Pancreas (tissue), 10 donors: ENCODE measurements around the gene EPN2. TPM values are rescaled to one million over a fixed set of nuclear protein-coding genes. Genes with fewer than 3 reads are reported as not detected.

Source experiments
- ATAC-seq, 4 donors: fragments of 200-7000 bp; cut with Tn5 transposase; one replicate each; pipeline versions ENCODE4 v1.8.0 to v1.9.1; 2020; ENCODE audit warnings: mild to moderate bottlenecking in 4 of 4, moderate library complexity in 4 of 4
- DNase-seq, 6 donors: peaks; one replicate each; pipeline ENCODE4 v3.0.0-alpha.2; 2020
- FAIRE-seq: peaks from 2 replicates; lab custom pipeline; 2012; peaks lifted over from hg19 to GRCh38; lab: Jason Lieb, UNC
- H3K27ac ChIP-seq, 4 donors: fragments of 200-600 bp; sonication (generic); 1 replicate in 3 of 4; 2 replicates in 1 of 4; pipeline versions ENCODE4 v1.5.0 to v1.8.0; 2020
- H3K27me3 ChIP-seq, 4 donors: fragments of 200-600 bp; one replicate each; pipeline ENCODE4 v1.8.0; 2021
- H3K36me3 ChIP-seq, 3 donors: fragments of 200-600 bp; sonication (generic) in 1 of 3; one replicate each; pipeline versions ENCODE4 v1.5.0 to v1.8.0; 2020 to 2021
- H3K4me1 ChIP-seq, 3 donors: fragments of 200-600 bp; one replicate each; pipeline ENCODE4 v1.8.0; 2021
- H3K4me3 ChIP-seq, 4 donors: fragments of 200-600 bp; sonication (generic) in 2 of 4; one replicate each; pipeline versions ENCODE4 v1.5.0 to v1.8.0; 2020 to 2021
- H3K9me3 ChIP-seq, 4 donors: fragments of 200-600 bp; one replicate each; pipeline ENCODE4 v1.8.0; 2021
- CTCF ChIP-seq, 4 donors: fragments of 200-600 bp; sonication (generic) in 3 of 4; IDR thresholded peaks; one replicate each; pipeline versions ENCODE4 v1.5.0 to v1.8.0; 2021; ENCODE audit warnings: antibody characterized with exemption in 4 of 4
- WGBS, 2 donors: extraction: QIAGEN DNeasy Blood & Tissue Kit; methylation state at CpG; one replicate each; pipeline ENCODE4 v1.1.7; 2013; 5-methylcytosine and 5-hydroxymethylcytosine counted together
- intact Hi-C, 3 donors: fragments of 100-400 bp; cut with DNase I; formaldehyde crosslinking; loops; one replicate each; pipeline versions ENCODE4 v1.11.1 to v1.14.2; 2022
- polyA plus RNA-seq, 2 donors: library from polyadenylated mRNA; stranded (reverse); fragments of 200-250 nt; gene quantifications; one replicate each; pipeline ENCODE4 v1.2.3, GENCODE V29; 2013
- total RNA-seq, 6 donors: library from RNA; stranded (reverse); fragmentation: NEBNext Ultra II Directional in 4 of 6; extraction: Animal tissue kit (Norgen Biotek cat#: 25700) in 4 of 6; gene quantifications; one replicate each; pipeline versions ENCODE4 v1.2.1 to v1.2.4, GENCODE V29; 2021 to 2023
- donor health status: healthy with polysubstance abuse.
- donor health status: DM: no; HTN: no; CAD: no; lungs with moderate emphysema.
- donor health status: DM: no; HTN: no; CAD: no.
- donor health status: control.
- donor health status: control.
- donor health status: Bipolar disorder and iron deficiency.
- donor health status: DM: yes; HTN: yes; CAD: no.
- donor health status: DM: no; HTN: no; CAD: no.
- donor health status: DM: no; HTN: no; CAD: no.
- donor health status: DM: yes; HTN: yes; CAD: no.

Gene EPN2
- total and polyA plus RNA-seq, 8 donors = 13.4 to 29.4 (median 15.7) TPM

- no peak for TF ChIP-seq CTCF (IDR thresholded peaks at IDR 0.05)
- no peak overlapping the region for H3K4me3 ChIP-seq
- no peak overlapping the region for H3K27ac ChIP-seq
- H3K4me1 ChIP-seq = peaks cover 0 to 4% (median 0%) of the 10 kb centered on the region in 3 donors
- H3K9me3 ChIP-seq = no peaks in the 10 kb centered on the region
- WGBS, 2 donors = 93 to 99% methylated on average over 7 of the region's 7 CpGs
- DNase-seq = no peak
- intact Hi-C loops = no loop called here
- H3K27me3 ChIP-seq = no peaks in the 10 kb centered on the region
- FAIRE-seq = no peak
- no peak for ATAC-seq
- no peaks in the 10 kb centered on the region for H3K36me3 ChIP-seq
Measured at GRCh38 chr17:19299866-19300265, 62.7 kb downstream of the EPN2 start.

- FAIRE-seq = no peak
- H3K9me3 ChIP-seq = no peaks in the 10 kb centered on the region
- intact Hi-C loops = no loop called here
- H3K4me3 ChIP-seq = no peak overlapping the region
- H3K27me3 ChIP-seq = no peaks in the 10 kb centered on the region
- no peak overlapping the region for H3K27ac ChIP-seq
- no peaks in the 10 kb centered on the region for H3K36me3 ChIP-seq
- no peak for ATAC-seq
- no peak for TF ChIP-seq CTCF (IDR thresholded peaks at IDR 0.05)
- peaks cover 0 to 4% (median 0%) of the 10 kb centered on the region in 3 donors for H3K4me1 ChIP-seq
- peak in 1 of 6 donors; percentile 15 for DNase-seq
- WGBS, 2 donors = 88 to 90% methylated on average over 5 of the region's 5 CpGs
Measured at GRCh38 chr17:19301274-19301951, 64.2 kb downstream of the EPN2 start.

GRCh38 chr17:19301973-19302372 lies 64.8 kb downstream of the EPN2 start:
- no peaks in the 10 kb centered on the region for H3K9me3 ChIP-seq
- no peaks in the 10 kb centered on the region for H3K27me3 ChIP-seq
- H3K27ac ChIP-seq = no peak overlapping the region
- peaks cover 0 to 4% (median 0%) of the 10 kb centered on the region in 3 donors for H3K4me1 ChIP-seq
- no peak for TF ChIP-seq CTCF (IDR thresholded peaks at IDR 0.05)
- ATAC-seq (no peak), DNase-seq (no peak), FAIRE-seq (no peak)
- H3K4me3 ChIP-seq = no peak overlapping the region
- WGBS, 2 donors = 94 to 95% methylated on average over 9 of the region's 9 CpGs
- intact Hi-C loops = no loop called here
- no peaks in the 10 kb centered on the region for H3K36me3 ChIP-seq

- Histone ChIP-seq H3K4me1 (peaks cover 0 to 4% (median 0%) of the 10 kb centered on the region in 3 donors), H3K36me3 (no peaks in the 10 kb centered on the region), H3K9me3 (no peaks in the 10 kb centered on the region), H3K4me3 (no peak overlapping the region), H3K27me3 (no peaks in the 10 kb centered on the region), H3K27ac (no peak overlapping the region)
- intact Hi-C loops = no loop called here
- 77 to 86% methylated on average over 9 of the region's 9 CpGs for WGBS, 2 donors
- no peak for TF ChIP-seq CTCF (IDR thresholded peaks at IDR 0.05)
- ATAC-seq (peak in 3 of 4 donors; percentile 9 to 34 (median 10)), FAIRE-seq (no peak), DNase-seq (no peak)
Measured at GRCh38 chr17:19302791-19303331, 65.7 kb downstream of the EPN2 start.

GRCh38 chr17:19303367-19303776 lies 66.2 kb downstream of the EPN2 start:
- FAIRE-seq (no peak), ATAC-seq (no peak), DNase-seq (no peak)
- no peaks in the 10 kb centered on the region for H3K36me3 ChIP-seq
- 87 to 95% methylated on average over 9 of the region's 9 CpGs for WGBS, 2 donors
- H3K4me3 ChIP-seq = no peak overlapping the region
- no peak overlapping the region for H3K27ac ChIP-seq
- H3K27me3 ChIP-seq = no peaks in the 10 kb centered on the region
- no peak for TF ChIP-seq CTCF (IDR thresholded peaks at IDR 0.05)
- intact Hi-C loops = no loop called here
- H3K4me1 ChIP-seq = peaks cover 0 to 4% (median 0%) of the 10 kb centered on the region in 3 donors
- H3K9me3 ChIP-seq = no peaks in the 10 kb centered on the region
